ENCODE data around the gene HDAC3. TPM values are rescaled to one million over a fixed set of nuclear protein-coding genes. Genes with fewer than 3 reads are reported as not detected.

Gene HDAC3
- total RNA-seq (2014; rRNA removed; shearing (Covaris generic)): 69.8 and 84.9 TPM in 2 replicates

DNA sequence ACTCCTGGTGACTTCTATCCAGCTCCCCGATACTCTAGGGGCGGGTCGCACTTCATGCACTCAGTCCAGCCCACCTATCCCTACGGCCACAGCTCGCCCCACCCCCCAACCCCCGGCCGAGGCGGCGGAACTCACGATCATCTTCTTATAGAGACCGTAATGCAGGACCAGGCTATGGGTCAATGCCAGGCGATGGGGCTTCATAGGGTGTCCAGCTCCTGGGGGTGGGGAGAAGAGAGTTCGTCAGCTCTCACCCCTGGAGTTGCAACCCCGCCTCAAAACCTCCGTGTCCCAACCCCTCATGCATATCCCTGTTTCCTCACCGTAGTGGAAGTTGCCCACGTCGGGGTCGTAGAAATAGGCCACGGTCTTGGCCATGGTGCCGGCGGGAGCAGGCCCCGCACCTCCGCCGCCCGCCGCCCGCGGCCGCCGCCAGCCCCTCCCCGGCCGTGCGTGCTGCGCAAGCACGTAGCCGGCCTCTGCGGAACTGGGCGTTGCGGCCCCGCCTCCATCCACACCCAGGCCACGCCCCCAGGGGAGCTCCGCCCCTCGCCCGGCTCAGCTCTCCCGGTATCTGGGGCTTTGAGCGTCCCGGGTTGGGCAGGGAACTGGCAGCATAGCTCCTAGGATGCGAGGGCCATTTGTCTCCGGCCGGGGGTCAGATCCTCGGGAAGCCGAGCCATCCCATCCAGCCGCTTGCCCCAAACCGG is at the start of gene HDAC3, which contains the start of gene RELL2:
TSS of gene HDAC3 (minus strand) at position 437 of the 710 bp plus-strand sequence. CDS start at position 378, 59 bp downstream.
TSS of gene RELL2 (plus strand) at position 585 of the 710 bp plus-strand sequence. CDS start 1,229 bp downstream, outside the sequence.
- DNase-seq (ENCODE audit: low spot score): peak; percentile 92

DNA sequence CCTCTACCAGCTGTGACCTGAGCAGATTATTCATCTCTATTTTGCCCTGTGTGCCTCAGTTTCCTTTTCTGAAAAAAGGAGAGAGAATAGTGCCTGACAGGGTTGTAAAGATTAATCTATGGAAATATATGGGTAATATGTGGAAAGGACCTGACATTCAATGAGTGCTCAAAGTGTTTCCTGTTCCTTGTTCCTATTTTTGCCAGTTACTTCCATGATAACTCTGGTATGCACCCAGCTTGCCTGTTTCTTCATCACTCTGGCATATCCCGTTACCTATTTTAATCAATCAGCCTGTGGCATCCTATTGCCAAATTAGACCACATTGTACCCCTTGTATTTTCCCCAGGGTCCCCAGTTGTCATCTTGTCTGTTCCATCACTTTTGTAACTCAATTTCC is 48.9 kb upstream of the HDAC3 start:
- no peak for DNase-seq (ENCODE audit: low spot score)

DNA sequence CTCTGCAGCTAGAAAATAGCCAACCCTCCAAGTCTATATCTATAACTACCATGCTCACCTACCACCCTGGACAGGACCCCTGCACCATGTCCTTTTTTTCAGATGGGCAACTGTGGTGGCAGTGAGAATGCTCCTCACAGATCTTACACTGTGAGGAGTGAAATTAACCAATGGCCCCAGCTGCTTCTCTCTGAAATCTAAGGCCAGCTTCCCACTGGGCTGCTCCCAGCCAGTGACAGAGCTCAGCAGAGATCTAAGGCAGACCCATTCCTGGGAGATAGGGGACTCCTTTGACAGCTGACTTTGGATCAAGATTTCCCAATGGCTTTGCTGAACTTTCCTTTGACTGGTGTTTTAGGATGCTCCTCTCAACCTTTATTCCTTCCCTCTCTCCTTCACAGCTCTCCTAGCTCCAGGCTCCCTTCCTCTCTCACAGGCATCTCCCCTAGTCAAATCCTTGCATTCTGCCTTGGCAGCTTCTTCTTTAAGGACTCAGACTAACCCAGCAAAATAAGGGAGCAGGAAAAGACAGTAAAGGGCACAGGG is 47.0 kb upstream of the HDAC3 start:
- DNase-seq (ENCODE audit: low spot score): no peak

DNA sequence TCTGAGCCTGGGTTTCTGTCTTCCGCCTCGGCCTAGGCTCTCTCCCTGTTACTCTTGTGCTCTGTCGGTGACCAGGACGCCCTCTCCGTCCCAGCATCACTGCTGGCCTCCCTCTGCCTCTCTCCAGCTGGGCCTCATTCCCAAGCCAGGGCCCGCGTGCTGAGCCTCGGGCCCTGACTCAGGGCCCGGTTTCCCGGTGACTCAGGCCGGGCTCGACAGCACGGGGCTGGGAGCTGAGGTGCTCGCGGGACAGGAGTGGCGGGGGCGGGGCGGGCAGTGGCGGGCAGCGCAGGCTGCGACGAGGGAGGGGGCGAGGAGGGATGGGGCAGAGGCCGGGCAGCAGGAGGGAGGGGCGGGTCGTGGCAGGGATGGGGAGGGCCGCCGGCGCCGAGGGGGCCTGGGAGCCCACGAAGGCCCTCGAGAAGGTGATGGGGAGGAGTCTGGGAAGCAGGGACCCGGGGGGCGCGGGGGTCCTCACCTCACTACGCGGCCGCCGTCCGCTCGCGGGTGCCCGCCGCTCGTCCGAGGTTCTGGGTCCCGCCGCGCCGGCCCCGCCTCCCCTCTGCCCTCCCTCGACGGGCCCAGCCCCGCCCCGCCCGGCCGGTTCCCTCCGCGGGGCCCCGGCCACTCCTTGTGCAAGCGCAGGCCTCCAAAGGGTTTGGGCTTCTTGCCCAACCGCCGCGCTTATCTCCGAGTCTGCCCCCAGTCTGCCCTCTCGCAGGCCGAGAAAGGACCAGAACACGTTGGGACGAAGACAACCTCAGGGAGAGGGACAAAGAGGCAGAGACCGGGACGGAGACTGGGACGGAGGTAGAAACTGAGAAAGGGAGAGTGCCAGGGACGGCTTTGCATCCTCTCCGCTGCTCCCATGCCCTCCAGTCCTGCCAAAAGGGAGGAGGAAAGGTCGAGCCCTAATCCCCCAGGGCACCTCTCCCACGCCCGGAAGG is 45.3 kb upstream of the HDAC3 start, which contains the start of gene ARAP3:
TSS of gene ARAP3 (minus strand) at position 536 of the 947 bp plus-strand sequence. CDS start 1,744 bp downstream, outside the sequence.
- DNase-seq (ENCODE audit: low spot score): peak; percentile 31

DNA sequence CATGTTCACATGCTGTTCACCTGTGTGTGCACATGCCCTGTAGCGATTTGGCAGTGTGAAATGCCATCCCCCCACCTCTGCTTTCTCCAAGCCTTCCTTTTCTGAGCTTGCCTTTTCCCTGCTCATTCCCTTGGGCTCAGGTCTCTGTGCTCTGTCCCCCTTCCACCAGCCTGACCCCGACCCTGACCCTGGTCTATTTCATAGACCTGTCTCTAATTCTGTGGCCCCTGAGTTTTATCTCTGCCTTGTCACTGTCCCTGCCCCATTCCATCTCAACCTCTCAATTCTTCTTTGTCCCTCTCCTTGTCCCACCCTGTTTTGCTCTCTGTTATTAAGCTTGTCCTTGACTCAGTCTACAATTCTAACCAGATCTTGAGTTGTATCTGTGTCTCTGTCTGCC is 44.6 kb upstream of the HDAC3 start:
- DNase-seq (ENCODE audit: low spot score): no peak

DNA sequence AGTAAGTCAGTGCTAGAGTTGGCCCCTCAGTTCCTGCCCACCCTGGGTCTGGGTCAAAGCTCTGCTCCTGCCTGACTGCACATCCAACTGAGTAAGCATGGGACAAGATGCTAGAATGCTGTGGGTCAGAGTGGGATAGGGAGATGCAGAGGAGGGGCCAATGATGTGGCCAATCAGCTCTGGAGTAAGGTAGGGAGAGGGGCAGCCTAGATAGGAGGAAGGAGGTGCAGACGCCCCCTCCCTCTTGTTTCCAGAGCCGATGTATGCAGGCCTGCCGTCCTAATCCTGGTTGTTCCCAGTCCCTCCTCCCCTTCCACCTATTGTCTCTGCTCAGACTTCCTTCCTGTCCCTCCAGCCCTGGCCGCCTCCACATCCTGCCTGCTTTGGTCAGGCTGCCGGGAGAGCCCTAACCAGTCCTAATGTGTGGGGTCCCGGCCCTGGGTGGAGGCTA is 44.1 kb upstream of the HDAC3 start:
- DNase-seq (ENCODE audit: low spot score): no peak

DNA sequence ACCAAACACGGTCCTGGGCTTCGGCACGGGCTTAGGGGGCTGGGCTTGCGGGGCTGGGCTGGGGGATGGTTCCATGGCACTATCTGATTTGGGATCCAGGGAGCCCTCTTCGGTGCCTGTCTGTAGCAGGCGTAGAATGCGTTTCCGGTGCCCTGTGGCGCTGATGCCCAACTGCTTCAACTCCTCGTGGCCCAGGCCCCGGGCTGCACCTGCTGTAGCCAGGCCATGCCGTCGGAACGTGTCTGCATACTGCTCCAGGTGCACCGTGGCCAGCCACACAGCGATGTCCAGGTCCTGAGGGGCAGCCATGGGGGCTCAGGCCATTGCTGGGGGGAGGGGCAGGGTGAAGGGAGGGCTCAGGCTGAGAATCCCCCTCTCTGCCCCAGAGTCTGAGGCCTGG is 43.5 kb upstream of the HDAC3 start:
- DNase-seq (ENCODE audit: low spot score): no peak

- peak; percentile 9 for DNase-seq (ENCODE audit: low spot score)
Observed at GRCh38 chr5:141677415-141677814, 40.8 kb upstream of the HDAC3 start.

DNA sequence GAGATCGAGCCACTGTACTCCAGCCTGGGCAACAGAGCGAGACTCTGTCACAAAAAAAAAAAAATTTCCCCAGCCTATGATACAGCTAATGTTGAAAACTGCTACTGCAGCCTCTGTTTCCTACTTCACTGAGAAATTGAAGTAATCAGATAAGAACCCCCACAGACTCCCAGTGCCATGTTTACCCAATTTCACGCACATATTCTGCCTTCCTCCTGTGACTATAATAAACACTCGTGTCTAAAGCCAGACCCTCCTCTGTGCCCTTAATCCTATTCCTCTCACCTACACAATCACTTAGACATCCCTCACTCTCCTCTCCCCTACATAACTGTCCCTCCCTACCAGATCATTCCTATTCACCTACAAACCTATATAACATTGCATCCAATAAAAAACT is 39.0 kb upstream of the HDAC3 start:
- DNase-seq (ENCODE audit: low spot score): no peak

GRCh38 chr5:141674747-141675146 is 38.1 kb upstream of the HDAC3 start:
- no peak for DNase-seq (ENCODE audit: low spot score)

DNA sequence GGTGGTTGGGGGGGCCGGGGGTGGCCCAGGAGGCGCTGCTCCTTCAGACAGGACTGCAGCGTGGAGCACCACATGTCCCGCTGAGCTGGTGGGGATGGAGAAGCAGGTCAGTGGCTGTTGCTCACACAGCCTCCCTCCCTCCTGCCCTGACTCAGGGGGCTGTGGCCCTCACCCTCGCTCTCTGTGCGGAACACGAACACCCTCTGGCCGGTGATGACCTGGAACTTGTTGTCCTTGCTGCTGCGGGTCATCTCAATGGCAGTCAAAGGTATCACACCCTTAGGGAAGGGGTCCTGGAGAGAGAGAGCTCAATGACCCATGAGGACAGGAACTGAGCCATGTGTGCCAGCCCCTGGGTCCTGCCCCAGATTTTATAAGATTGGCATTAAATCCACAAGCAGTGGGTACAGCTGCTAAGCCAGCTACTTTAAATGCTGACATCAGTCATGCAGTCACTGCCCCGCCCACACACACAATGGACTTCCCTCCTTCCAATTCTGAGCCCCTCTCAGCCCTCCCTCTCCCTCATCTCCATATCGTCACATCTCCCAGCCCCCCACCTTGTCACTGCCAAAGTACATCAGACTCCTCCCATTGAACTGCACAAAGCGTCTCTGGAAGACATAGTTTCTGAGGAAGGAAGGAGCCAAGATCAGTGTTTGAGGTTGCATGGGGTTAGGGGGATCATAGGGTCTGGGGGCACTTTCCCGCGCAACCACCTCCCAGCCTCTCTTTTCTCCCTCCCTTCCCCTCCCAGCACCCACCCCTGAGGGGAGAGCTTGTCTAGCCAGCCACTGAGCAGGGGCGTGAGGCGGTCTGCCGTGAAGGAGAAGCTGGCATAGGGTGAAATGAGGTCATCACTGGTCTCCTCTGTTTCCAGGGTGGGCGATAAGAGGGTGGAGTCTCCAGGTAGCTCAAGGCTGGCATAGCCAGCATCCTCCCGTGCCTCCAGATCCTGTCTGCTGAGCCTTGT is 36.5 kb upstream of the HDAC3 start:
- no peak for DNase-seq (ENCODE audit: low spot score)

- no peak for DNase-seq (ENCODE audit: low spot score)
Observed at GRCh38 chr5:141672071-141672840, 35.6 kb upstream of the HDAC3 start.

DNA sequence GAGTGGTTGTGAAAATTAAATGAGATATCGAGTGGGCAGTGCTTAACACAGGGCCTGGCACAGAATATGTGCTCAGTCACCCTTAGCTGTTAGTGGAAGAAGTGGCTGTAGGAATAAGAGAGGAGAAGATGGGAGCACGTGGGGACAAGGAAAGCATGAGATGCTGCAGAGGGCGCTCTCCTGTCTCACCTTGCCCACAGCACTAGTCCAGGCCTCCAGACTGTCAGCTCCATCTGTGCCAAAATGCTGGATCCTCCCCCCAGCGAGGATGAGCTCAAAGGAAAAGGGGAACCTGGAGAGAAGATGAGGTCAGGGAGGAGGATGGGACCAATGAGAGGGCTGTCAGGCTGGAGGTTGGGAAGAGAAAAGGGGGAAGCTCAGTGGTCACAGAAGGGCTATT is 32.9 kb upstream of the HDAC3 start:
- DNase-seq (ENCODE audit: low spot score): no peak

GRCh38 chr5:141668601-141669265 is 32.1 kb upstream of the HDAC3 start:
- no peak for DNase-seq (ENCODE audit: low spot score)

GRCh38 chr5:141665995-141666940 is 29.6 kb upstream of the HDAC3 start:
- DNase-seq (ENCODE audit: low spot score): no peak

GRCh38 chr5:141664733-141665461 is 28.2 kb upstream of the HDAC3 start:
- peak; percentile 78 for DNase-seq (ENCODE audit: low spot score)

- no peak for DNase-seq (ENCODE audit: low spot score)
Observed at GRCh38 chr5:141663506-141663905, 26.9 kb upstream of the HDAC3 start.

DNA sequence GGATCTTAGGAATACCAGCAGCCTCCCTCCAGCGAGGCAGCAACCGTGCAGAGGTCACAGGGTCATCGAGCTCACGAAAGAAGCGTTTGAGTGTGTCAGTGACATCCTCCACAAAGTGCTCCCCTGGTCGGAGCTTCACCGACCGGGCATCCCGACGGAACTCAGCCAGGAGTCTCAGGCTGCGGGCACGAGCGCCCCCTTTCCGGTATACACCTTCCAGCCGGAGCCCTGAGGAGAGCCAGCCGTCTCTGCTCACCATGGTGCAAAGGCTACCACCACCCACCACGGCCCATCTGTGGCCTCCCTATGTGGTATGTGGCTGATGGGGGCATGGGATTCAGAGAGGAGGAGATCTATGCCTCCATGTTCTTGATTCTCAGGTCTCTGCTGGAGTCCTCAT is 25.4 kb upstream of the HDAC3 start:
- DNase-seq (ENCODE audit: low spot score): no peak
